Suppressor macrophage (primary cell): ENCODE results near the gene FSCN2.
"Not testable (repeated sequence)": the region's sequence is repeated elsewhere in the genome, so short reads cannot be mapped to it uniquely, and the experiment has no call there.

Experiments used
- DNase-seq, 4 experiments: peaks; one replicate each; pipeline ENCODE4 v3.0.0-alpha.2; 2020 to 2022

Gene FSCN2

GRCh38 chr17:81578561-81579225 lies 50.5 kb downstream of the FSCN2 start:
- DNase-seq = no peak

- DNase-seq = no peak
Observed at GRCh38 chr17:81579298-81579697, 51.1 kb downstream of the FSCN2 start.

- DNase-seq = no peak
Observed at GRCh38 chr17:81579821-81580321, 51.7 kb downstream of the FSCN2 start.

- DNase-seq = no peak
Observed at GRCh38 chr17:81580481-81580880, 52.3 kb downstream of the FSCN2 start.

- no peak for DNase-seq
Observed at GRCh38 chr17:81581758-81582157, 53.6 kb downstream of the FSCN2 start.

GRCh38 chr17:81582341-81582740 lies 54.2 kb downstream of the FSCN2 start:
- DNase-seq = no peak

- no peak for DNase-seq
Observed at GRCh38 chr17:81582749-81583148, 54.6 kb downstream of the FSCN2 start.

- no peak for DNase-seq
Observed at GRCh38 chr17:81583589-81584342, 55.6 kb downstream of the FSCN2 start.

GRCh38 chr17:81584771-81585170 lies 56.6 kb downstream of the FSCN2 start:
- not testable (repeated sequence) for DNase-seq

GRCh38 chr17:81586096-81586495 lies 57.9 kb downstream of the FSCN2 start:
- DNase-seq = no peak
